ENCODE data around the gene TASL.

TASL gene

DNA sequence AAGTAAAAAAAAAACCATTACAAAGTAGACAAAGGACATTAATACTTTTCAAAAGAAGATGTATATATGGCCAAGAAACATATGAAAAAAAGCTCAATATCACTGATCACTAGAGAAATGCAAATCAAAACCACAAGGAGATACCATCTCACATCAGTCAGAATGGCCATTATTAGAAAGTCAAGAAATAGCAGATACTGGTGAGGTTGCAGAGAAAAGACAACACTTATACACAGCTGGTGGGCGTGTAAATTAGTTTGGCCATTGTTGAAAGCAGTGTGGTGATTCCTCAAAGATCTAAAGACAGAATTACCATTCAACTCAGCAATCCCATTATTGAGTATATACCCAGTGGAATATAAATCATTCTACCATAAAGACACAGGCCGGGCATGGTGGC lies 39.3 kb downstream of the TASL start:
- H3K4me1 ChIP-seq (ENCODE audit: insufficient read depth, low read length): no peaks in the 10 kb centered on the region
- H3K36me3 ChIP-seq (ENCODE audit: insufficient read depth, low read length): no peaks in the 10 kb centered on the region
- no peaks in the 10 kb centered on the region for H3K9me3 ChIP-seq (ENCODE audit: control insufficient read depth, insufficient read depth, low read length)
- H3K9ac ChIP-seq (ENCODE audit: low read depth, low read length): no peak overlapping the region

DNA sequence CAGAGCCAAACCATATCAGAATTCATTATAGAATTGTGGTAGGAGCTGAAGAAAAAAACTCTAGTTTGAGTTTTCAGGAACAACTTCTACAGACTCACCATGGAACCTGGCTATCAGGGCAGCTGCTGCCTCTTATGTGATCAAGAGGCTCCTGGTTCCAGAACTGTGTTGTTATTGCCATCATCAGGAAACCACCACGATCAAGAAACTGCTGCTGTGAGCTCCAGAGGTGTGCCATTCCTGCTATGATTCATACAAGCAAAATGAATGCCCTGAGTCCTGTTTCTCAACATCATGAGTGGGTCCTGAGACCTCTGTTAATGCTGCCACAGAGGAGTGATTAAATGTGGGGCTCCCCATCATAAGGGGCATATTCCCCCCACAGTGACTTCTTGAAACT lies 43.7 kb downstream of the TASL start:
- no peaks in the 10 kb centered on the region for H3K4me1 ChIP-seq (ENCODE audit: insufficient read depth, low read length)
- H3K36me3 ChIP-seq (ENCODE audit: insufficient read depth, low read length): no peaks in the 10 kb centered on the region
- no peak overlapping the region for H3K9ac ChIP-seq (ENCODE audit: low read depth, low read length)
- H3K9me3 ChIP-seq (ENCODE audit: control insufficient read depth, insufficient read depth, low read length): no peaks in the 10 kb centered on the region

DNA sequence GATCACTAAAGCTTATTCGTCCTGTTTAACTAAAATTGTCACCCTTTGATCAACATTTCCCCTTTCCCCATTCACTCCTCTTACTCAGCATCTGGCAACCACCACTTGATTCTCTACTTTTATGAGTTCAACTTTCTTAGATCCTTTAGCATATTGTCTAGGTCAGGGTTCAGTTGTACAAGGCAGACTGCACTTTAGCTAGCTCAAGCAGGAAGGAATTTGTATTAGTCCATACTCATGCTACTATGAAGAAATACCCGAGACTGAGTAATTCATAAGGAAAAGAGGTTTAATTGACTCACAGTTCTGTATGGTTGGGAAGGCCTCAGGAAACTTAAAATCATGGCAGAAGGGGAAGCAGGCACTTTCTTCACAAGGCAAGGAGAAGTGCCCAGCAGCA lies 44.3 kb downstream of the TASL start:
- no peaks in the 10 kb centered on the region for H3K4me1 ChIP-seq (ENCODE audit: insufficient read depth, low read length)
- H3K9ac ChIP-seq (ENCODE audit: low read depth, low read length): no peak overlapping the region
- no peaks in the 10 kb centered on the region for H3K9me3 ChIP-seq (ENCODE audit: control insufficient read depth, insufficient read depth, low read length)
- no peaks in the 10 kb centered on the region for H3K36me3 ChIP-seq (ENCODE audit: insufficient read depth, low read length)

DNA sequence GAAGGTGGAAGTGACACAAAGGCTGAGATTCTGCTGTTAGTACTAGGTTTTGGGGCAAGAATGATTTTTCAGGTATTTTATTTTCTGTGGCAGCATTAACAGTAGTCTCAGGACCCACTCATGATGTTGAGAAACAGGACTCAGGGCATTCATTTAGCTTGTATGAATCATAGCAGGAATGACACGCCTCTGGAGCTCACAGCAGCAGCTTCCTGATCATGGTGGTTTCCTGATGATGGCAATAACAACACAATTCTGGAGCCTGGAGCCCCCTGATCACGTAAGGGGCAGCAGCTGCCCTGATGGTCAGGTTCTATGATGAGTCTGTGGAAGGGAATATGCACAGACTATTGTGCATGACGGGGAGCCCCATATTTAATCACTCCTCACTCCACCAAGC lies 47.0 kb downstream of the TASL start:
- Histone ChIP-seq H3K9ac (ENCODE audit: low read depth, low read length) (no peak overlapping the region), H3K9me3 (ENCODE audit: control insufficient read depth, insufficient read depth, low read length) (peaks cover 3% of the 10 kb centered on the region; the same call in 1 of the 2 replicates), H3K36me3 (ENCODE audit: insufficient read depth, low read length) (no peaks in the 10 kb centered on the region), H3K4me1 (ENCODE audit: insufficient read depth, low read length) (no peaks in the 10 kb centered on the region)

DNA sequence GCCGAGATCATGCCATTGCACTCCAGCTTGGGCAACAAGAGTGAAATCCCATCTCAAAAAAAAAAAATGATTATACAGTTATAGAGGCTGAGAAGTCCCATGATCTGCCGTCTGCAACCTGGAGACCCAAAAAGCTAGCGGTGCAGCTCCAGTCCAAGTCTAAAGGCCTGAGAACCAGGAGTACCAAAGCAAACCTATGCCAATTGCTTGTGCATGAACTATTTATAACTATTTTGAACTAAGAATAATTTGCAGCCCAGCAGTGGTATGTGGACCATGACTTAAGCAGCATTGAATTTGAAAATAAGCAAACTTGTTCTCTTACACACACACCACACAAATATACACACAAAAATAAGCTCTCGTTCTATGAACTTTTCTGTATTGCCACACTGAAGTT lies 51.8 kb downstream of the TASL start:
- Histone ChIP-seq H3K36me3 (ENCODE audit: insufficient read depth, low read length) (no peaks in the 10 kb centered on the region), H3K9ac (ENCODE audit: low read depth, low read length) (no peak overlapping the region), H3K4me1 (ENCODE audit: insufficient read depth, low read length) (no peaks in the 10 kb centered on the region), H3K9me3 (ENCODE audit: control insufficient read depth, insufficient read depth, low read length) (peaks cover 3% of the 10 kb centered on the region; the same call in 1 of the 2 replicates)

DNA sequence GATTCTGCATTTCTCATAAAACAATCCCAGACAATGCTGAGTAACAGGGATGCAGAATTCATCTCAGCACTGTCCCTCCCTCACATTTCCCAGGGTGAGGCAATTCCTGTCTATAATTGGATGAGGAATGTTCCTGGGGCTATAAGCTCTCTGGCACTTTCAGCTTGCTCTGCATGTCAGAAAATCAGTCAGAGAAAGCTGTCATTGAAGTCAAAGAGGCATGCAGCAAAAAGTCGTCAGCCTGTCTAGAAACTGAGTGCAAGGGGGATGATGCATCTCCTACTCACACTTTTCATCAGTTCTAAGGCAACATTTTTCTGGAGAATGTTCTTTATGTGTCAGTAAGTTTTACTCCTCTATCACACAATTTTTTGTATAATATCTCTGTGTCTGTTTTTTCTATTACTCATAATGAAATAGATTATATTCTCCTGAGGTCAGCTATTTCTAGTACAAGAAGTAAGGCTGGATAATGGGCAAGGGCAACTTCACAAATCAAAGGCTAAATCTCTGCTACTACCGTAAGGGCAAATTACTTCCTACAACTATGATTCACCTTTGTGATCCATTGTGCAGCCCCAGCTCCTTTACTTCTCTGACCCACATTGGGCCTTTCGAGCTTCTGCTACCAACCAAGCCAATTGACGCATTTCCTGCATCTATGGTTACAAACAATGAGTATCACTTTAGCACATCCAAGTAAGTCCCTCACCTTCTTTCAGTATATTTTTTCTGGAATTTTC lies 56.0 kb downstream of the TASL start:
- Histone ChIP-seq H3K9ac (ENCODE audit: low read depth, low read length) (no peak overlapping the region), H3K4me1 (ENCODE audit: insufficient read depth, low read length) (no peaks in the 10 kb centered on the region), H3K9me3 (ENCODE audit: control insufficient read depth, insufficient read depth, low read length) (no peaks in the 10 kb centered on the region), H3K36me3 (ENCODE audit: insufficient read depth, low read length) (no peaks in the 10 kb centered on the region)

DNA sequence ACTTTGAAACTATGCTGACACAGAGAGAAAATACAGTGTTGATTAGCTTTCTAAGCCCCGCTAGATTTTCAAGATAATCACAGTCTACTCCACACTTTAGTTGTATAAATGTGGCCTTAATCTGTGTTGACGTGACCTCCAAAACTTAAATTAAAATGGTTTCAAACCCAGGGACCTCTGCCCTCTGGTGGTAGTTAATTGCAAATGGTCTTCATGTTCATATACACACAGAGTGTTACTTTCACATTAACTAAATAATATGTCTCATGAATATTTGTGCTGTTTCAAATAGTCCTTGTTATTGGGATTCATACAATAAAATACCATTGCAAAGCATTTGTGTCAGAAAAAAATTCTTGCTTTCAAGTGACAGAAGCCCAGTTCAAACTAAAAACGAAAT lies 64.3 kb downstream of the TASL start:
- Histone ChIP-seq H3K36me3 (ENCODE audit: insufficient read depth, low read length) (no peaks in the 10 kb centered on the region), H3K9me3 (ENCODE audit: control insufficient read depth, insufficient read depth, low read length) (no peaks in the 10 kb centered on the region), H3K4me1 (ENCODE audit: insufficient read depth, low read length) (no peaks in the 10 kb centered on the region), H3K9ac (ENCODE audit: low read depth, low read length) (no peak overlapping the region)

Measured in ES-I3 (cell line).